KBM-7 (cell line): Measurements from ENCODE around the gene CENPB.
"Not testable (repeated sequence)": the region's sequence is repeated elsewhere in the genome, so short reads cannot be mapped to it uniquely, and the experiment has no call there.

ENCODE experiments used
- DNase-seq: peaks from one replicate; pipeline ENCODE4 v3.0.0-alpha.2; 2015
- in situ Hi-C: fragments of 300-500 bp; cut with MboI; formaldehyde crosslinking; loops from 2 replicates; pipeline ENCODE4 v1.14.3; 2020; ENCODE audit warnings: low sequenced_read_pairs, low pct_unique_long_range_greater_than_20kb, mixed read lengths

CENPB gene, protein sequence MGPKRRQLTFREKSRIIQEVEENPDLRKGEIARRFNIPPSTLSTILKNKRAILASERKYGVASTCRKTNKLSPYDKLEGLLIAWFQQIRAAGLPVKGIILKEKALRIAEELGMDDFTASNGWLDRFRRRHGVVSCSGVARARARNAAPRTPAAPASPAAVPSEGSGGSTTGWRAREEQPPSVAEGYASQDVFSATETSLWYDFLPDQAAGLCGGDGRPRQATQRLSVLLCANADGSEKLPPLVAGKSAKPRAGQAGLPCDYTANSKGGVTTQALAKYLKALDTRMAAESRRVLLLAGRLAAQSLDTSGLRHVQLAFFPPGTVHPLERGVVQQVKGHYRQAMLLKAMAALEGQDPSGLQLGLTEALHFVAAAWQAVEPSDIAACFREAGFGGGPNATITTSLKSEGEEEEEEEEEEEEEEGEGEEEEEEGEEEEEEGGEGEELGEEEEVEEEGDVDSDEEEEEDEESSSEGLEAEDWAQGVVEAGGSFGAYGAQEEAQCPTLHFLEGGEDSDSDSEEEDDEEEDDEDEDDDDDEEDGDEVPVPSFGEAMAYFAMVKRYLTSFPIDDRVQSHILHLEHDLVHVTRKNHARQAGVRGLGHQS

DNA sequence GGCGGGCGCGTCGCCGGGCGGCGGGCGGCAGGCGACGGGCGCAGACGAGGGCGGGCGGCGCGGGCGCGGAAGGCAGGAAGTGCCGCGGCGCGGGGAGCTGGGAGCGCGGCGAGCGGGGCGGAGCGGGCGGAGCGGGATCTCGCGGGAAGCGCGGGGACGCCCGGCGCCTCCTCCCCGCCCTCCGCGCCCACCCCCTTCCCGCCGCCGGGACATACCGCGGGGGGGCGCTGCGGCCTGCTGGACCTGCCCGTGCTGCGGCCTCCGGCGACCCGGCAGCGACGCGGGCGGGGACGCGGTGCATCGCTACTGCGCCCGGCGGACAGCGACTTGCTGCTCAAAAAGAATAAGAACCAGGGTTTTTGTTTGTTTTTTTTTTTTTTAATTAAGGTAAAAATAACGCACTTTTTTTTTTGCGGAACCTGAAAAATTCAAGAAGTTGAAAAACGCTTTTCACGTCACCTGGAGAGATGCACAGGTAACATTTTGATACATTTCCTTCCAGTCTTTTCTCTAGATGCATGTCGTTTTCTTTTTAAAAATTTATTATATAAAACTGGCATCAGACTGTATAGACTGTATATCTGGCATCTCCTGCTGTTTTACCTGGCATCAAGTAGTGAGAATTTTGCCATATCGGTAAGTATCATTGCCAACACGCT lies at the start of gene CENPB:
Gene CENPB (minus strand): TSS at position 76 of the 659 bp plus-strand sequence. CDS start 257 bp downstream, outside the sequence.
- peak; percentile 83 for DNase-seq
- in situ Hi-C loops: no loop called here

DNA sequence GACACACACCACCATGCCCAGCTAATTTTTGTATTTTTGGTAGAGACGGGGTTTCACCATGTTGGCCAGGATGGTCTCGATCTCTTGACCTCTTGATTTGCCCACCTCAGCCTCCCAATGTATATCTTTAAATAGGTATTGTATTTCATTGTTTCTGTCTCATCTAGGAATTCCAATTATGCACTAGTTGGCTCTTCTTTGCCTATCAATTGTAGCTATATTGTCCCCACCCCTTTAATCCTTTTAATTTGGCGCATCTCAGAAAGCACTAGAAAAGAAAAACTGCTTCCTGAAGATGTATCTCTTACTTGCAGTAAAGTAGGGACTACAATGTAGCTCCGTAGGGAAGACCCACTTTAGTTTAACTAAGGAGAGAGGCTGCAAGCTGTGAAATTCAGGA lies 49.6 kb upstream of the CENPB start:
- in situ Hi-C loops: no loop called here
- no peak for DNase-seq

DNA sequence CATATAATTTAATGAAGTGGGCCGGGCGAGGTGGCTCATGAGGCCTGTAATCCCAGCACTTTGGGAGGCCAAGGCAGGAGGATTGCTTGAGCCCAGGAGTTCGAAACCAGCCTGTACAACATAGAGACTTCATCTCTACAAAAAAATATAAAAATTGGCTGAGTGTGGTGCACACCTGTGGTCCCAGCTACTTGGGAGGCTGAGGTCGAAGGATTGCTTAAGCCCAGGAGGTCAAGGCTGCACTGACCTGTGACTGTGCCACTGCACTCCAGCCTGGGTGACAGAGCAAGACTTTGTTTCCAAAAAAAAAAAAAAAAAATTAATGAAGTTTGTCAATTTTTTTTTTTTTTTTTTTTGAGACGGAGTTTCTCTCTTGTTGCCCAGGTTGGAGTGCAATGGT lies 43.4 kb upstream of the CENPB start:
- in situ Hi-C loops, DNase-seq: not testable (repeated sequence)

DNA sequence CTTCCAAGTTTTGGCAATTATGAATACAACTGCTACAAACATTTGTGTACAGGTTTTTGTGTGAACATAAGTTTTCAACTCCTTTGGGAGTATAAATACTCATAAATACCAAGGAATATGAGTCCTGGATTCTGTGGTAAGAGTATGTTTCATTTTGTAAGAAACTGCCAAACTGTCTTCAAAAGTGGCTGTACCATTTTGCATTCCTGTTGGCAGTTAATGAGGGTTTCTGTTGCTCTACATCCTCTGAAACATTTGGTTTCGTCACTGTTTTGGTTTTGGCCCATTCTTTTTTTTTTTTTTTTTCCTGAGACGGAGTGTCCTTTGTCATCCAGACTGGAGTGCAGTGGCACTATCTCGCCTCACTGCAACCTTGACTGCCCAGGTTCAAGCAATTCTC lies 42.3 kb upstream of the CENPB start:
- DNase-seq: no peak
- in situ Hi-C loops: no loop called here

DNA sequence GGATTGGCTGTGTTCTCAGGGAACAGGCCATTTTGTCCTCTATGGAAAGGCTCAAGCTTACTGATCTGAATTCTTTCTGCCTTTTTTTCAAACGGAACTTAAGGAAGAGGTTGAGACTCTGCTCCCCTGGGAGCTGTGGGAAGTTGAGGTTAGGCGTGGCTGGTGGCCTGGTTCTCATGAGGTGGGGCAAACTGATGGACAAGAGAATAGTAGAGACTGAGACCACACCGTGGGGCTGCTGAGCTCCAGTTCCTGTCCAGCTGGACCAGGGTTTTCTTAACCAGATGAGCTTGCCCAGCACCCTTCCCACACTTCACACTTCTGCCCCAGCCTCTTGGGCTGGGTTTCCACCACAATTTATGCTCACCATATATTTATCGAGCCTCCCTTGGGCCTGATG lies 39.9 kb upstream of the CENPB start:
- in situ Hi-C loops: no loop called here
- no peak for DNase-seq

DNA sequence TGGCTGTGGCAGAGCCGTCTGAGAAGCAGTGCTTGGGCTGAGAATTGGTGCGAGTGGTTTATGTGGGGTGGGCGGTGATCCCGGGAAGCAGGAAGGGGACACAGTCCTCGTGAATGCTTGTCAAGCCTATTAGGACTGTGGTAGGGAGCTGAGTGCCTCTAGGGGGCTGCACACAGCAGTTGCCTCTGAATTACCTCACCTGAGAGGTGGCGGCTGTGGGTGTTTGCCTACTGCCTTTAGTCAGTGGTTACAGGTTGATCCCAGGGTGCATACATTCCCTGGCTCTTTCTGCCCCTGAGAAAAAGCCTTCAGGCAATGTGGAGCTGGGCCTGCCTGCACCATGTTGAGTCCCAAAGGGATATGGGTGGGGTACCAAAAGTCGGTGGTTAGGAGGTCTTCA lies 39.0 kb upstream of the CENPB start:
- in situ Hi-C loops: no loop called here
- DNase-seq: no peak

DNA sequence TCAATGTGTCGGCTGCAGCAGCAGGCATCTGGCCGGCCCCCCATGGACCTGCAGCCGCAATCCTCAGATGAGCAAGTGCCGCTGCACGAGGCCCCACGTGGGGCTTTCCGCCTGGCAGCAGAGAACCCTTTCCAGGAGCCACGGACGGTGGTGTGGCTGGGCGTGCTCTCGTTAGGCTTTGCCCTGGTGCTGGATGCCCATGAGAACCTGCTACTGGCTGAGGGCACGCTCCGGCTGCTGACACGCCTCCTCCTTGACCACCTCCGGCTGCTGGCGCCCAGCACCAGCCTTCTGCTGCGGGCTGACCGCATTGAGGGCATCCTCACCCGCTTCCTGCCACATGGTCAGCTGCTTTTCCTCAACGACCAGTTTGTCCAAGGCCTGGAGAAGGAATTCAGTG lies 37.3 kb upstream of the CENPB start:
- no peak for DNase-seq
- in situ Hi-C loops: no loop called here

DNA sequence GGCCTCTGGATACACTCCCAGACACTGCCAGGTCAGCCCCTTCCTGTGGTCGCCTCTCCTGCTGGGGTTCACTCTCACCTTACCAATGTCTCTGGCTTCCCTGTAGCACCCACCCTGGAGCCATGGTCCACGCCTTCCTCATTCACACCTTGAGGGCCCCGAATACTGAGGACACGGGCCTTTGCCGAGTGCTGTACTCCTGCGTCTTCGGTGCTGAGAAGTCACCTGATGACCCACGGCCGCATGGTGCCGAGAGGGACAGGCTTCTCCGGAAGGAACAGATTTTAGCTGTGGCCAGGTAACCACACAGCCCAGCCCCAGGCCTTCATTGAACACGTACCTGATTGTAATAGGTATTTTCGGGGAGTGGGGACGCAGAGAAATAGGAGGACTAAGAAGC lies 35.5 kb upstream of the CENPB start:
- no peak for DNase-seq
- in situ Hi-C loops: no loop called here

DNA sequence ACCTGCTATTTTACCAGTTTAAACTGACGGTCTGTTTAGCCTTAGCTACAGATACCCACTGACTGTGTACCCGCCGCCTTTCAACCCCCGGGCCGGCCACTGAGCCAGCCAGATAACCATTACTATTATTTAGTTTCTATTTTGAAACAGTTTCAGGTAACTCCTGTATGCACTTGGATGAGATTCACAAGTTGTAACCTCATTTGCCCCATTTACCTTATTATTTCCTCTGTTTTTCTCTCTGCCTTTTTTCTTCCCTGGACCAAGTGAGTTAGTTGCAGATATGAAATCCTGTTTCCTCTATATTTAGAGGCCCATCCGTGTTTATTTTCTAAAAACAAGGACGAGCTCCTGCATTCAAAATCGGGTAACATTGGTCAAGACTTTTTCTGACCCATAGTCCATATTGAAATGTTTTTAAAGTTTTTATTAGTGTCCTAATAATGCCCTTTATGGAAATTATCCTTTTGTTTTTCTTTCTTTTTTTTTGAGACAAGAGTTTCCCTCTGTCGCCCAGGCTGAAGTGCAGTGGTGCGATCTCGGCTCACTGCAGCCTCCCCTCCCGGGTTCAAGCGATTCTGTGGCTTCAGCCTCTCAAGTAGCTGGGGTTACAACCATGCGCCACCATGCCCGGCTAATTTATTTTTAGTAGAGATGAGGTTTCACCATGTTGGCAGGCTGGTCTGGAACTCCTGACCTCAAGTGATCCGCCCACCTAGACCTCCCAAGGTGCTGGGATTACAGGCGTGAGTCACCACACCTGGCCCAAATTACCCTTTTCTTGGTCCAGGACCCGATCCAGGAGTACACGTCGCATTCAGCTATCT lies 34.6 kb upstream of the CENPB start:
- DNase-seq: no peak
- in situ Hi-C loops: no loop called here

DNA sequence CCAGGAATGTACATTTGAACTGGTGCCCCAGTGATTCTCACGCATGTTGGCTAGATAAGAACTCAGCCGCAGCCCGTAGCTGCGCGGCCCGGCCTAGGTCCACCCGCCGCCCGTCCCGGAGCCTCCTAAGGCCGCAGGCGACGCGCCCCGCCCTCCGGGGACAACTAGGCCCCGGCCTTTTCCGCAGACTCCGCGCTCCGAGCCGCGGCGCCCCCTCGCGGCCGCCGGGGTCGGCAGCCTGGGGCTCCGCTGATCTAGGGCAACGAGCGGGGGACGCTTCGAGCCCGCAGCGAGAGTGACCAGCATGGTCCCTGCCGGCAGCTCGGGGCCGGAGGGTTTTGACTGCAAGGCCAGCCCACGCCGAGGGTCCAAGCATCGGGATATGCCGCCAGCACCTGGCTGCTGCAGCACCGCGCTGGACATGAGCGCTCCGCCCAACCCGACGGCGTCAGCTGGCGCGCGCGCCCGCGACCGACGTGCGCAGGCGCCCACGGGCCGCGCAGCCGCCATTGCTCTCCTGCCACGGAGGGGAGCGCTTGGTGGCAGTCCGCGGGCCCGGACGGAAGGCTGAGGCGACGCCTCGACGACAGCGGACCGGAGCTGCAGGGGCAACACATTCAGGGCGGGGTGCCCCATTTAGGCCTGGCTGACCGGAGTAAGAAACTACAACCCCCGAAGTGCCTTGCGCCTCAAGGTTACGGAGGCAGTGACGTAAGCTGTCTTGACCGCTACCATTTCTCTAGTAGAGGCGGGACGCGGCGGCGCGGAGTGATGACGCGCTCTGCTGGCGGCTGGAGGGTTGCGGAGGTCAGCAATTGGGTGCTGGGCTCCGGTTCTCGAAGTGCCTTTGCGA lies 33.7 kb upstream of the CENPB start, which contains the start of gene AP5S1:
Gene AP5S1 (plus strand): TSS at position 500 of the 853 bp plus-strand sequence. CDS start 1,571 bp downstream, outside the sequence.
- DNase-seq: peak; percentile 96
- in situ Hi-C loops: no loop called here

DNA sequence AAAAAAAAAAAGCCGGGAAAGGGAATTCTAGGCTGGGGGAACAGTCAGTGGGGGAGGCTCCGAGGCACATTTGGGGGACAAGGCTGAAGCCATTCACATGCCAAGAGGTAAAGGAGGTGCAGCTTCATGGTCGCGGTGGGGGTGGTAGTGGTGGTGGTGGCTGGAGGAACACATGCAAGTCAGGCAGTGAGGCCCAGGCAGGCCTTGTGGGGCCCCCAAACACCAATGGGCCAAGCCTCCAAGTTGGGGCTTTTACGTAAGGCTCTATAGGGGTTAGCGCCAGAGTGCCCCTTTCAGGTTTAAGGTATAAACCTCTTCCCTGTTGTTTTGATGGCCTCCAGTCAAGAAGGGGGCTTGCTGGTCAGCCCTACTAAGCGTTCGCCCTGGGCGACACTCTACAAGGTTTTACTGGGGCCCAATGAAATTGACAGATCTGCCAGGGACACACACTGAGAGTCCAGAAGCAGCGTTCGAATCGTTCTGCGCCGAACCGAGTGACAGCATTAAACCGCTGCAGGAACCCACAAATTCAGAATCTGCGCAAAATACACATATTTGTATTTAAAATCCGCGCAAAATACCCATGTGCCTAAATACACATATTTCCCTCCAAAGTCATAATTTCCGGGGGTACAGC lies 33.0 kb upstream of the CENPB start:
- in situ Hi-C loops: no loop called here
- no peak for DNase-seq

DNA sequence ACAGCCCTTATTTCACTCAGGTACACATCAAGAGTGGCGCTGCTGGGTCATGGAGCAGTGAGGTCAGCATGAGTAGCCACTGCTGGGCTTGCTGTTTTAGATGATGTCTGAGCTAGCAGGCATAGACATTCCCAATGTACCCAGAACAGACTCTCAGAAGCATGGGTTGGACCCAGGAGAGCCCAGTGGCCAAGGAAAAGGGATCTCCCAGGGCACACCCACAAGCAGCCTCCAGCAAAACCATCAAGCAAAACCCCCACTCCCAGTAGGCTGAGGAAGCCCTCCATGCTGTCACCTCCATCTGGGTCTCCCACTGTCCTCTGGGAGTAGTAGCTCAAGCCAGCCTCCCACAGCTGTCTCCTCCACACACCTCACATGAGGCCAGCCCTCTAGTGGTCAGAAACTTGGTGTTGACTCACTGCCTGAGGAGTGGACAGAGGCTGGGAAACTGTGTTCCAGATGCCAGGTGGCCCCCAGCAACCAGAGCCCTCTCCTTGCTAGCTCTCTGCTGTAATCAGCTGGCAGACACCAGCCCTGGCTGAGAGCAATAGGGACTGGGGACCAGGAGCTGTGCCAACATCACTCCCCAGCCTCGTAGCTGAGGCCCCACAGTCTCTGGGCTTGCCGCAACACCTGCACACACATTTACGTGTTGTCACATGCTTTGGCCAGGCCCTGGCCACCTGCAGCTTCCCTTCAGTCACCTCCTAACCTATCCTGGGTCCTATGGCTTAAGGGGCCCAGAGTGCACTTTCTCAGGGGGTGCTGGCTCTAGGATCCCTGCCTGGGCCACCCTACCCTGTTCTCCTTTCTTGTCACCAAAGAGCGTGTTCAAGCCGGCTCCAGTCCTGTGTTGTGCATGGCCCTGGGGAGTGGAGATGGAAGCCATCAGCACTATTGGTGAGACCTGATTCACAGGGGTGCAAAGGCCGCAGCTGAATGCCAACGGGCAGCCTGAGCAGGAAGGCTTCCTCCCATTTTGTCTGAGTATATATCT lies 31.9 kb upstream of the CENPB start:
- DNase-seq: peak; percentile 72

DNA sequence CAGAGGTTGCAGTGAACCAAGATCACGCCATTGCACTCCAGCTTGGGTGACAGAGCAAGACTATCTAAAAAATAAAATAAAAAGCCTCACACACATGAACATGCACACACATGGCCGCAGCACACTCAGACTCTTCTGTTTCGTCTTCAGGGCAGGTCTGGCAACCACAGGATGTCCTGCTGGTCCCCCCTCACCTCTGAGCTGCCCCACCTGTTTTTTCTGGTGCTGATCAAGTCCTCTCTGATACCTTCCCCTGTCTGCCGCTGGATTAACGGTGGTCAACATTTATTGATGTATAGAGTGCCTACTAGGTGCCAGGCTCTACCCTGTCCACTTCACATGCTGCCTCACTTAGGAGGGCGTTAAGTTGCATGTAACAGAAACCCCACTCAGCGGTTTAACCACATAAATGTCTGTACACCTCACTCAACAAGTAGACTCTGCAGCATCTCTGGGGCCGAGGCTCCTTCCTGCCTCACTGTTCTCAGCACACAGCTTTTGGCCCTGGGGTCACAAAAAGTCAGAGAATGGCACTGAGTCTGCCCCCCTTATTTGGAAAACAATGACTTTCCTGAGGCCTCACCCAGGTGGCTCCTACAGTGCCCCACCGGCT lies 29.3 kb upstream of the CENPB start:
- no peak for DNase-seq
- in situ Hi-C loops: no loop called here

More for the DNA sequence above, 31.9 kb upstream of the CENPB start:
- in situ Hi-C loops: no loop called here

DNA sequence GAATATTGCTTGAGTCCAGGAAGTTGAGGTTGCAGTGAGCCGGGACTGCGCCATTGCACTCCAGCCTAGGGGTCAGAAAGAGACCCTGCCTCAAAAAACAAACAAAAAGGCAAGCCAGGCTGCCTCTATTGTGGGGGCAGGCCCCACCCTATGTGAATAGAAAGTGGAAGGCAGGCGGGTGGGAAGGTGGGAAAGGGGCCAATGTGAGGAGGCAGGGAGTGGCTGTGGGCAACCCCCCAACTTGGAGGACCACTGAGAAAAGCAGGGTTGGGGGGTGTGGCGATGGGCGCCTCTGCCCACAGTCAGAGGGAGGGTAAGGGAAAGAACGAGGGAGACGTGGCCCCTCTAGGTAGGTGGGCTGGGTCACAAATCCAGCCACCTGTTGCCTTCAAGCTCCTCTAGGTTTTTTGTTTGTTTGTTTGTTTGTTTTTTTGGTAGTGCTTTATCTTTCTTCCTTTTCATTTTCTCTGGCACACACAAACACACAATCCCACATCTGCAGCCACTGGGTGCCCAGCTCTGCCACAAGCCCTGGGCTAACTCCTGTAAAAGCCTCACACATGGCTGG lies 28.5 kb upstream of the CENPB start:
- in situ Hi-C loops: no loop called here
- no peak for DNase-seq

DNA sequence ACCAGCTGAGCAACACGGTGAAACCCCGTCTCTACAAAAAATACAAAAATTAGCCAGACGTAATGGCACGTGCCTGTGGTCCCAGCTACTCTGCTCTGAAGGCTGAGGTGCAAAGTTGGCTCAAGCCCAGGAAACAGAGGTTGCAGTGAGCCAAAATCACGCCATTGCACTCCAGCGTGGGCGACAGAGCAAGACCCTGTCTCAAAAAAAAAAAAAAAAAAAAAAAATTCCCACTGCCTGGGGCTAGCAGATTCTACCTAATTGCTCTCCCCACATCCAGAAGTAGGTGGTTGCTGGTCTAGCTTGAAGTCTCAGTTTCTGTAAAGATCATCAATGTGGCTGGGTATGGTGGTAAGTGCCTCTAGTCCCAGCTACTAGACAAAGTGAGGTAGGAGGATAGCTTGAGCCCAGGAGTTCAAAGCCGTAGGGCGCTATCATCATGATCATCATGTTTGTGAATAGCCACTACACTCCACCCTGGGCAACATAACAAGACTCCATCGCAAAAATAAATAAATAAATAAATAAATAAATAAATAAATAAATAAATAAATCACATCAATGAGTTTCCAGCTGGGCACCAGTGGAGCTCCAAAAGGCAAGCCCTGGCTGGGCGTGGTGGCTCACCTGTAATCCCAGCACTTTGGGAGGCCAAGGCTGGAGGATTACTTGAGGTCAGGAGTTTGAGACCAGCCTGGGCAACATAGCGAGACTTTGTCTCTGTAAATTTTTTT lies 27.5 kb upstream of the CENPB start:
- in situ Hi-C loops: no loop called here
- DNase-seq: no peak
